GM23338 (cell line): ENCODE data around the gene FBXW7.

Experiments used
- CTCF ChIP-seq, 2 experiments: fragments of 200-600 bp in 1 of 2; sonication (generic) in 1 of 2; conservative IDR thresholded peaks; 2 replicates each; pipeline versions ENCODE4 v1.5.1 to v1.6.1; 2016 to 2017; ENCODE audit warnings: antibody characterized with exemption in 2 of 2, low read depth in 2 of 2, mild to moderate bottlenecking in 2 of 2, moderate library complexity in 1 of 2
- ETS1 ChIP-seq: IDR thresholded peaks from 2 replicates; pipeline ENCODE4 v1.6.1; 2016; ENCODE audit warnings: antibody characterized with exemption
- EZH2 ChIP-seq: fragments of 200-600 bp; sonication (generic); IDR thresholded peaks from one replicate; pipeline ENCODE4 v1.8.0; 2017; ENCODE audit warnings: antibody characterized with exemption, mild to moderate bottlenecking, low read depth; ENCODE audit not compliant: unreplicated experiment
- EZH2phosphoT487 ChIP-seq: fragments of 200-600 bp; sonication (generic); IDR thresholded peaks from one replicate; pipeline ENCODE4 v1.8.1; 2018; ENCODE audit warnings: antibody characterized with exemption; ENCODE audit not compliant: unreplicated experiment
- POLR2AphosphoS5 ChIP-seq: IDR thresholded peaks from 2 replicates; pipeline ENCODE4 v1.6.1; 2016; ENCODE audit warnings: antibody characterized with exemption, low read depth
- REST ChIP-seq: IDR thresholded peaks from one replicate; pipeline ENCODE4 v1.6.1; 2018; ENCODE audit warnings: antibody characterized with exemption; ENCODE audit not compliant: unreplicated experiment
- STAT1 ChIP-seq: IDR thresholded peaks from one replicate; pipeline ENCODE4 v1.6.1; 2016; ENCODE audit warnings: antibody characterized with exemption; ENCODE audit not compliant: unreplicated experiment
- ZNF331 ChIP-seq: fragments of 250-450 bp; sonication (Bioruptor Pico); IDR thresholded peaks from 2 replicates; pipeline ENCODE4 v1.5.0; 2020; ENCODE audit warnings: low read depth, mild to moderate bottlenecking, moderate library complexity

DNA sequence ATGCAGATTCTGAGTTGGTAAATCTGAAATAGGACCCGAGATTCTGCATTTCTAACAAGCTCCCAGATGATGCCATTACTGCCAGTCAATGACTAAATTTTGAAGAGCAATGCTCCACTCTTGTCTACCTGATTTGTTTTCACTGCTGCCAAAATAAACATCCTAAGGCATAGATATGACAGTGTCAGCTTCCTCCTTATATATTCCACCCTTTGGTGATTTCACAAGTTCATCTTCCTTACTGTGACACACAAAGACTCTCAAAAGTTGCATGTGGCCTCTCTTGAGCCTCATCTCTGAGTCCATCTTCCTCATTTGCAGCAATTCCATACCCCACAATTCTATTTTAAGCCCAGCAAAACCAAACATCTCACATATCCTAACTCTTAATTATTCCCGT lies 110.9 kb downstream of the FBXW7 start:
- TF ChIP-seq CTCF (conservative IDR thresholded peaks at IDR 0.05; ENCODE audit: low read depth in 2 of 2) (no peak), STAT1 (no peak), POLR2AphosphoS5 (no peak), EZH2 (no peak), ZNF331 (no peak), EZH2phosphoT487 (no peak), ETS1 (no peak), REST (no peak)
